ENCODE results near the gene PARS2.

Gene PARS2

DNA sequence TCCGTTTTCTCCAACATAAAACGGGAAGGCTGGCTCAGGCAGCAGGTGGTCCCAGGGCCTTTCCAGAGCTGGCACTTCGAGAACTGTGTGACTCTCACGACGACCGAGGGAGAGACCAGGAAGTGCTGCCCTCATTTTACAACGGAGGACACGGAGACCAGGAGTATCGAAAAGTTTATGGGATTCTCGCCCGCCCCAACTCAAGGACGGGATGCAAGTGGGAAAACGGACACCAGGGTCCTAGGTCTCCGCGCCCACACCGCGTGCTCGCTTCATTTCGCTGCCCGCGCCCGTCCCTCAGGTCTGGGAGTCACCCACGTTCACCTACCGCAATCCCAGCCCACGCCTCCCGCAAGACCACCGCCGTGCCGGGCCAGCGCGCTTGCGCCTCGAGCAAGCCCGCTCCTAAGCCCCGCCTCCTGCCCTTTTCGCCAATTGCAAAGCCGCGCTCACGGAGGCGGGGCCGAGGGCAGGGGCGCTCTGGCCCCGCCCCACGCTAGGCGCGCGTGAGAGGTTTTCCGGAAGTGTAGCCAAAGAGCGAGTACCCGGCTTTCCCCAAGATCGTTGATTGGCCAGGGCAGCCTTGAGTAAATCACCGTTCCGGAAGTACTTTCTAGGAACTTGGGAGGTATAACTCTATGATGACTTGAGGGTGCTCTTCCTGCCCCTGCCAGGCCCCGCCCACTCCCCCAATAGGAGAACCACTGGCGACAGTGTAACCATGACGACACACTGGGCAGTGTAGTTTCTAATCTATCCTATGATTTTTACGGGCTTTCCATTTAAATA is at the start of gene PARS2:
TSS of gene PARS2 (minus strand) at position 391 of the 789 bp plus-strand sequence. CDS start 5,362 bp downstream, outside the sequence.
- DNase-seq (ENCODE audit: low spot score), result peak; percentile 98

DNA sequence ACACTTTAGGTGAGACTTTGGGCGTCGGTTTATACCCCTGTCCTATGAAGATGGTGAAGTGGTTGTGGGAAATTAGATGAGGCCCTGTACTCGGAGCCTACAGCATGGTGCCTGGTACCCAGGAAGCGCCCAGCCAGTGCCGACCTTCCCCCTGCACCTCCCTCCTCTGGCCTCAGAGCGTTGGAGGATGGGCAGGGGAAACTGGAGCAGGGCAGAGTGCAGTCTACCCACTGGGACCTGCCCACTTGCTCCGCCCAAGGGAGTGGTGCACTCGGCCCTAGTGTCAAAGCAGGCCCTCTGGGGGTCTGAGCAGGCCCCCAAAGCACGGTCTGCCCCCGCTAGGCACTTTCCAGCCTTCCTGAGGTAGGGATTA is 49.8 kb upstream of the PARS2 start:
- no peak for DNase-seq (ENCODE audit: low spot score)

DNA sequence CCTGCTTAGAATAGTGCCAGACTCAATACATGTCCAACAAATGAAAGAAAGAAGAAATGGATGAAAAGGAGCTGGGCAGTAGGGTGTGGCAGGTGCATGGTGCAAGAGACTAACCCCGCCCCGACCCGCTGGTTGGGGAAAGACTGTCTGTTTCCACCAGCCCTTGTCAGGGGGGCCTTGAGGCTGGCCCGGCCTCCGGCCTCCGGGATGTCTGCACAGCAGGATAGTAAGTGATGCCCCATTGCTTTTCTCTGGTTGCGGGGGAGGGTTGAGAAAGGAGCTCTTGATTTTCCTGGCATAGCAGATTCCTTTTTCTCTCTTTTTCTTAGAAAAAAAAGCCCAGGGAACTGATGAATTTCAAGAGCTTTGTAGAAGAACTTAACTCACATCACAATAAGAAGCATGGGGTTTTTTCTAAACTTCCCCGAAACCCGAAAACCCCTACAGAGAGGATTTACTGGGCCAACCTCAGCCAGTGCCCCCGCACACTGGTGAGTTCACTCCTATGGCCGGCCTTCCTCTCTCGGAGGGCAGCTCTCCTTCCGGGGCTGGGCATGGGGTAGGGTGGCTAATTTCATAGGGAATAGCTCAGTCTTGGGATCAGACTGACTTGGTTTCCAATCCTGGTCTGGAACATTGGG is 49.3 kb upstream of the PARS2 start:
- DNase-seq (ENCODE audit: low spot score), result no peak

DNA sequence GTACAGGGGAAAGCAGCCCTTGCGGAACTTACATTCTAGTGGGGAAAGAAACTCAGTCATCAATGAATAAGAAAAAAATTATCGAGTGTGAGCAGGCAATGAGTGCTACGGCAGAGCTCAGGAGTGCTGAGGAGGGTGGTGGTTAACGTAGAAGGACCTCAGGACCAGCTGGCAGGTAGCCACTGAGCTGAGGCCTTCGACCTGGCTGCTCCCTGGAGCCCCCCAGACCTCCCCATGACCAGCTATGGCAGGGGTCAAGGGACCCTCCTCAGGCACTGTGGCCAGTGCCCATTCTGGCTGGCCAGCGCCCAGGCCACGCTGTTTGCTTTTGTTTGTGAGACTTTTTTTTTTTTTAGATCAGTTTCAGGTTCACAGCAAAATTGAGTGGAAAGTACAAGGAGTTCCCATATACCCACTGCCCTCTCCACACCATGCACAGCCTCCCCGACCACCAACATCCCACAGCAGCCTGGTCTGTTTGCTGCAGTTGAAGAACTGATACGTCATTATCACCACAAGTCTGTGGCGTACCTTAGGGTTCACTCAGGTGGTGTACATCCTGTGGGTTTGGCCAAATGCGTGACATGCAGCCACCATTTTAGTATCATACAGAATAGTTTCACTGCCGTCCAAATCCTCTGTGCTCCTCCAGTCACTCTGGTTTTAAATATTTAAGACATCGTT is 48.6 kb upstream of the PARS2 start:
- no peak for DNase-seq (ENCODE audit: low spot score)

DNA sequence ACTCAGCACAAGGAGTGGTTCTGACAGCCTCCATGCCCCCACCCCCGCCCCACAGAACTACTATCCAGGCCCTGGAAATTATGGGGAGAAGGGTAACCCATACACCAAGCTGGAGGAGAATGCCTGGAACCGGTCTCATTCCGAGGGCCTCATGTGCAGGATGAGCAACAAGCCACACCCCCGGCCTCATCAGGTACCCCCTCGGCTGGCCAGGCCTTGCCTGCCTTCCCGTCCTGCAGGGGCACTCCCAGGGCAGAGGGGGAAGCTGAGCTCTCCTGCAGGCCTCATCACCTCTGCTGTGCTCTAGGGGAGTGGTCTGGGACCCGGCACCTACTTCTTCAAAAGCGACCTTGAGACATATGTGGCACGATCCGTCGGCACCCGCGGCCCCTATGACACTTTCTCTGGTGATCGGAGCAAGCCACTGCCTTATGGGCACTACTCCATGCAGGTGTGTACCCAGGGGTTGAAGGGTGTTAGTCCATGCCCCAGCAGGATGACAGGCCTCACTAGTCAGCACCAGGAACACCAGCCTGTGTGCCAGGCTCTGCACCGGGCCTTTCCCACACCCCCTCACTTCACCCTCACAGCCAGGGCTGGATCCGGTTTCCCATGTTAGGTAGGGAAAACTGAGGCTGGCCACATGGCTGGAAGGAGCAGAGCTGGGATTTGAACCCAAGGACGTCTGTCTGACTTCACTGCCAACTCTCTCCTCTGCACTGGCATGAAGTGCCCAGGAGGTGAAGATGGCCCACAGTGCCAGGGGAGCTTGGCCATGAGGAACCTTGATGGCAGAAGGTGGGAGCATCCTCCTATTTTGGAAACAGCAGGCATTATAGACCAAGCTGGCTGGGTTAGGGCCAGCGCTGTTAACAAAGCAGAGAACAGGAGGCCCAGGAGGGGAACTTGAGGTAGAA is 47.7 kb upstream of the PARS2 start:
- DNase-seq (ENCODE audit: low spot score), result no peak

DNA sequence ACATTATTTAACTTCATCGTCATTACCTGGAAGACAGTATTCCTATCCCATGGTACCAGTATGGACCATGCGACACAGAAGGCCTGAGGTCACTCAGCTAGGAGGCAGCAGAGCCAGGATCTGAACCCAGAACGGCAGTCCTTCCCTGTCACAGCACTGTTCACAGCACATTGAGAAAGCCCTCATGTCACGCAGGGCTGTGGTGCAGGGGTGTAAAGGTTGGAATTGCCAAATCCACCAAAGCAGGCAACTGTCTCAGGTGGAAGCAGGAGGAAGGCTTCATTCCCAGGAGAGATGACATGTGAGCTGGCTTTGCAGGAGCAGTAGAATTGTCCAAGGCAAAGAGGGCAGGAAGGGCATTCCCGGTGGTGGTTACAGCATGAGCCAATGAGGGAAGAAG is 46.7 kb upstream of the PARS2 start:
- DNase-seq (ENCODE audit: low spot score), result no peak

DNA sequence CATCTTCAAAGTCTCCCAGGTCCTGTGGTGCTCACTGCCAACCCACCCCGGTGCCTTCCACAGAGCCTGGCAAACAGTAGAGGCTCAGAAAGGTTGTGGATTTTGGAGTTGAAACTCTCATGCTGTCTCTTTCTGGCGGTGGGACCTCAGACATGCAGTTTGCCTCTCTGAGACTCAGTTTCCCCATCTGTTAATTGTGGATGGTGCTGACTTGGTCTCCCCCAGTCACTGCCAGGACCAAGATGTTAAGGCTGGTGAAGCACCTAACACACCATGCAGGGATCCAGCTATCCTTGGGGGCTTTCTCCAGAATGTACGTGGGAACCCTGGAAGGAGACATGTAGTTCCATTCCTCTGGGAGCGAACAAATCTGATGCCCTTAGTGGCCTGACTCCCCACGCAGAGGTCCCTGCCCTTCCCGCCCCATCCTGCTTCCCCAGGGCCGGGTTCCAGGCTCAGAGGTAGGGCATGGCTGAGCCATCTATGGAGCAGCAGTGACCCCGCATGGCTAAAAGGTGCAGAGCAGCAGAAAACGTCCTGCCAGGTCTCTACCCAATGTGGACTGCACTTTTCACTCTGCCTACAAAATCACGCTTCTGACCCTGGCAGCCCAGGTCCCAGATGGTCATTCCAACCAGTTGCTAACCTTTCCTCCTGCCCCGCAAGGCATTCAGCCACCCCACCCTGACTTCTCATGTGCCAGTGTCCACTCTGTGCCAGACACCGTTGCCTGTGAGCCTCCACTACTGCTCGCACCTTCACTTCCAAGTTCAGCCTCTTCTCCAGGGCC is 46.0 kb upstream of the PARS2 start:
- peak; percentile 67 for DNase-seq (ENCODE audit: low spot score)

DNA sequence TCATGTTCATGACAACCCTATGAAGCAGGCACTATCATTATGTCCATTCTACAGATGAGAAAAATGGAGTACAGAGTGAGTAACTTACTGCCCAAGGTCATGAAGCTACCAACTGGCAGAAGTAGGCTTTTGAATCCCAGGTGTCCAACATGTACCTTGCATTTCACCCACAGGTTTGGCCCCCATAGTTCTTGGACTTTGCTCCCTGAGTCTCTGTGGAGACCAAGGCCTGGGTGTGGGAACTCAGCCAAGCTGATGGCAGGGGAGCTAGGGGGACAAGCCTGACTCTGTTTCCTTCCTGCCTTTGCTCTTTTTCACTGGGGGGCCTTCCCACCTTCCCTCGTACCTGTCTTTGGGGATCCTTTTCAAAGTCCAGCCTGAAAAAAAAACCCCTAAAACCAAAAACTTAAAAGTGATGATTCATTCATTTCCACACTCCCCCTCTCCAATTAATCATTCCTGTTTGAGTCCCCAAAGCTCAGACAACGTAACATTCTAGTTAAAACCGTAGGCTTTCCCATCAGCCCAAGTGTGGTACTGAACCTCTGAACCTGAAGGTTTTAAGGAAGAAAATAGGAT is 45.3 kb upstream of the PARS2 start:
- DNase-seq (ENCODE audit: low spot score), result no peak

DNA sequence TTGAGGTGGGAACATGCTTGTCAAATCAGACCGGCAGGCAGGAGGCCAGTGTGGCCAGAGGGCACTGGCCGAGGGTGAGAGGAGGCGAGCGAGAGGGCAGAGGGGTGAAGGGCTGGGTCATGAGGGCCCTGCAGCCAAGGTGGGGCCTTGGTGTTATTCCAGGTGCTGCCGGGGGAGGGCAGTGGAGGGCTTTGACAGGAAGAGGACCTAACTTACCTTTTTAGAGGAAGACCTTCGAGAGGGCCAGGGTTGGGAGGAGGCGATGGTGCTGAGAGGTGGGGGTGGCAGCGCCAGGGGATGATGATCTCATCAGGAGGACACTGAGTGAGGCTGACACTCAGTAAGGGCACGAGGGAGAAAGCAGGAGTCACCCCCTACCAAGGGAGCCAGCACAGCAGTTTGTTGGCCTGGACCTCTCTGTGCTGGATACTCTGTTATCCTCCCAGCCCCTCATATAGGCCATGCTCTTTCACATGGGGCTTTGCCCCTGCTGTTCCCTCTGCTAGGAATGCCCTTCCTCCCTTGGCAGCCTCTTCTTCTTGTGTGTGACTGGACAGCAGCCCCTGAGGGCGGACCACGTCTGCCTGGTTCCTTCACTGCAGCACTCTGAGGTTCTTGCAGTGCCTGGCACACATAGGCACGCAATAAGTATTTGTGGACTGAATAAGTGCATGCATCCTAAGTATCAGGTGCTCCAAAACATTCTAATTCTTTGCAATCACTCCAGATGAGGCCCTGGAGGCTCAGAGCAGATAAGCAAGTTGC is 44.3 kb upstream of the PARS2 start:
- DNase-seq (ENCODE audit: low spot score), result no peak

DNA sequence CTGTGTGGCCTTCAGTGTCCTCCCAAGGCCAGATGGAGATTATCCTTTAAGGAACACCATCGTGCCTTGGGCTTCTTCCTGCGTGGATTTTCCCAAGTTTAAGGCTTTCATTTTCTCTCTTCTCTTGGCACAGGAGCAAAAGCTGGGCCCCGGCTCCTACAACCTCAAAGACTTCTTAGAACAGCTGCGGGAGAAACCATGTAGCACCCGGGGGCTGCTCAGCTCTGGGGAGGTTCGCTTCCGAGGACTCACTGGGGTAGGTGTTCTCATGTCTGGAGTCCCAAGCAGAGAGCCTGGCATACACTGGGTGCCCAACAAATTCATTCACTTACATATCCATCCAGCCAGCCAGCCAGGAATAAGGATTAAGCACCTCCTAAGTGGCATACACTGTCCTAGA is 43.4 kb upstream of the PARS2 start:
- no peak for DNase-seq (ENCODE audit: low spot score)

DNA sequence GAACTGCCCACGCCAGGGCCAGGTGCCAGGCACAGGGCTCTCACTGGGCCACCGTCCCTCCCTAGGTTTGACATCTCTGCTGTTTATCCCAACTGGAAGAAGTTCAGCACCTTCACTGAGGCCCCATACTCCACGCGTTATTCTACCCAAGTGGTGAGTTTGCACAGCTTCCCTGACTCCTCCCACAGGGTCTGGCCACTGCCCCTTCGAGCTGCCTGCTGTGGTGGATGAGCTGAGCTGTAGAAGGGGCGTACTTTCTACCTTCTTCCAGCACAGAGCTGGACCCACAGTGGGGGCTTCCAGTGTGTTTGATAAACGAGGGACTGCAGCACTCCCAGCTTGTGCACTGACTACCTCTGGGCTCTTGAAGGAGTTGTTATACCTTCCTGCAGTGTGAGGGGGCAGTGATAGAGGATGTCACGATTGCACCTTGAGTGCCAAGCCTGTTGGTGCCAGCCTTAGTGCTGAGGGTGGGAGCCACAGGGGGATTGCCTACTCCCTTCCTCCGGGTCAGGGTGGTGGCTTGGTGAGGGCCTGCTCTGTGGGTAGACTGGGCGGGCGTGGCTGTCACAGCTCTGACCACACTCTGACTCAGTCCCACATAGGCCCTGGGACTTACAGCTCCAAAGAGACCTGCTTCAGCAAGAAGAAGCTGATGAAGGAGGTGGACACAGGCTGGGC is 42.7 kb upstream of the PARS2 start:
- peak; percentile 70 for DNase-seq (ENCODE audit: low spot score)

DNA sequence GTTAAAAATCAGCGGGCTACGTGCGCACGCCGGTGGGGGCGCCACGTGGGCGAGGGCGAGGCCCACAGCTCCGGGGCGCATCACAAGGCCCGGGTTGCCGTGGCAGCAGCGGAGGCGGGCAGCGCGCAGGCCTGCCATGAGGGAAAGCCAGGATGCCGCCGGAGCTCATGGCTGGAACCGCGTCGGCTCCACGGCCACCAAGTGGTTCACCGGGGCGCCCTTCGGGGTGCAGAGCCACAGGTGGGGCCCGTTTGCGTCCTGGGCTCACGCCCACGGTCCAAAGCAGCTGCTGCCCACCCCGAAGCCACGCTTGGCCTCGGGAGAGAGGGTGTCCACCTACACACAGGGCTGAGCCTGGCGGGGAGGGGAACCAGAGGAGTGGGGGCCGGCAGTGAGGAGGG is 41.7 kb upstream of the PARS2 start:
- DNase-seq (ENCODE audit: low spot score), result no peak

DNA sequence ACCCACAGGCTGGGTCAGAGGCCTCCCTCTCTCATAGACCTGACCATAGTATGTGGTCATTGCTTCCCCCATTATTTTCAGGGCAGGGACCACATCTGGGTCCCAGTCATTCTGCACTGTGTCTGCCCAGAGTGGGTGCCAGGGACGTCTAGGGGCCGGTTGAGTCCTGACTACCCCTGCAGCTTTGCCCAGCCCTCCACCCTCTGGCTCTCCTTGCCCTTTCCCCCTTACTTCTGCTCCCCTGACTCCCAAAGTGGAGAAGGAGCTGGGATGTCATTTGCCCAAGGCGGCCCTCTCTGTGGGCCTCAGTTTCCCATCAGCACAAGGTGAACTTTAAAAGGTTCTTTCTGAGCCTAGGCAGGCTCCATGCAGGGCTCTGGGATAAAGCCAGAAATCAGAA is 41.1 kb upstream of the PARS2 start:
- no peak for DNase-seq (ENCODE audit: low spot score)

DNA sequence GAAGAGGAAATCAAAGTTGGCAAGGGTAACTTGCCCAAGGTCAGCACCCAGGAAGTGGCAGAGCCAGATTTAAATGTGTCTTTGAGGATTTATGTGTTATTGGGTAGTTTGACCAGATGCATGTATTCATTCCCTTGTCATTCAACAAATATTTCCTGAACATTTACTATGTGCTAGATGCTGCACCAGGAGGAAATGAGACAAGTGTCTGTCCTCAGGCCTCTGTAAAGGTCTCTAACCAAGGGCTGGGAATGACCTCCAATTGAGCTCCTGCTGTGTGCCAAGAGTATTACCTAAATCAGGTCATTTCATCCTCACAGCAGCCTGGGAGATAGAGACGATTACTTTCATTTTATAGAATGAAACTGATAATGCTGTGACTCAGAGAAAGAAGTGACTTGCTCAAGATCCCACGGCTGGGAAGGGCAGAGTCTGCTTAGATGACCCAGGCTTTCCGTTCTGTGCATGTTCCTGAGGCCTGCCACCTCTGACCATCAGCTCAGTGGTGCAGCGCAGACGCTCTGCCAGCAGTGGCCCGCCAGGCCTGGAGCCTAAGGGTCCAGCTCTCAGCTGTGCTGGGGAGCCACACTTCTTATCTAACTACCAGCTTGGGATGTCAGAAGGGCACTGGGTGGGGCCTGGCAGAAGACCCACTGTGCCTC is 40.3 kb upstream of the PARS2 start:
- DNase-seq (ENCODE audit: low spot score), result no peak

DNA sequence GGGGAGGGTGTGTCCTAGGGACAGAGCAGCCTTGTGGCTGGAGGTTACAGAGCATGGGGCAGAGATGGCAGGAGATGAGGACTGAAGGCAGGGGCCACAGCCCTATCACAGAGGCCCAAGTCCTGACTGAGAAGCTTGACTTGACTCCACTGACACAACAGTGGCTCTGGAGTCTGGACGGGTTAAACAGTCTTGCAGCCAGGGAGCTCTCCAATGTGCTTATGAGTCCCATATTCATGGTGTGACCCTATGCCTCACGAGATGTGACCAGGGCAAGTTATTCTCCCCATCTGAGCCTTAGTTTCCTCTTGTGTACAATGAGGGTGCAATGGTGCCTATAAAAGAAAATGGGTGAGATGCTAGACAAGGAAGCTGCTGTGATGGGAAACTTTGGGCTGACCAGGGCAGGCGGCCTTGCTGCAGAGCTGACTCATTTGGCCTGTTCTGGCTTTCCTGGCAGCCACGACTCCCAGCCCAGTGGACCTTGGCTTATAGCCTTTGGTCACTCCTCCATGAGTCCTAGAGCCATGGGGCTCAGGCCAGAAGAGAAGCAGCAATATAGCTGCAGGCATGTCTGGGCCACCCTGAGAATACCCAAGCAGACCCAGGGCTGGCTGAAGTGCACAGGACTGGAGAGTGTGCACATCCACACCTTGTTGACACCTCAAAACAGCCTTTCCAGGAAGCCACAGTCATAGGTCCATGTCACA is 39.6 kb upstream of the PARS2 start:
- DNase-seq (ENCODE audit: low spot score), result no peak

DNA sequence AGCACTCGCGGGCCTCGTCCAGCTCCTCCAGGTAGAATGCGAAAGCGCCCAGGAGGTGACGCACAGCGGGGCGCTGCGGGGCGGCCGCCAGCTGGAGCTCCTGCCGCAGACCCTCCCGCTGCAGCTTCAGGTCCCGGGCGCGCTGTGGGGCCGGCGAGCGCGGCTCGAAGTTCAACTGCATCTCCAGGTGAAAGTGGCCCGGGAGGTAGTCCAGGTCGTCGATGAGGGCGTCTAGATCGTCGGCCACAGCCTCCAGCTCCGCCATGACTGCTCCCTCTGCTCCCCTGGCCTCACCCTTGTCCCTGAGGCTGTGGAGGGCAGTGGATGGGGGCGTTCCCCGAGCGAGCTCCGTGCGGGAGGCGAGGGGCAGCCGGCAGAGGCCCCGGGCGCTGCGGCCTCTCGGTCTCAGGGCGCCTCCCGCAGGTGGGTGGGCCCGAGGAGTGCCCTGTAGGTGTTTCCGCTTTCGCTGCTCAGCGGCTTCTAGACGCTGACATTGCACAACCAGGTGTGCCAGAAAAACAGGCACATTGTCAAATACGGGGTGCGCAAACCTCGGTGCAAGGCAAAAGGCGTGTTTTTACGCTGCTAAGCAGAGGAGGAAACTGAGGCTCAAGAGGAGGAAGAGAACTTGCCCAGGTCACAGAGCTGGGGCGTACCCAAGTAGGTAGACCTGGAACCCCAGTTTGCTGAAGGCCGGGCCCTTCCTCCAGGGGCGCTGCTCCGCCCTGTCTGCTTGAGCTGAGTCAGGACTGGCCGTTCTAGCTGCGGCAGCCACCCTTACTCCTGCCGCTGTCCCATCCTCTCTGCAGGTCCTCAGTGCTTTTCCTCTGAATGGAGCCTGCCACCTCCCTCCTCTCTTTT is 36.8 kb upstream of the PARS2 start, which contains the start of gene TTC22:
TSS of gene TTC22 (minus strand) at position 425 of the 861 bp plus-strand sequence. CDS start at position 265, 160 bp downstream.
- DNase-seq (ENCODE audit: low spot score), result peak; percentile 75

Measured in CD4-positive, alpha-beta T cell treated with Interleukin-2 at 100 ng/mL for 4 hours (primary cell).